Measurements from ENCODE around the gene MAP3K1.
A peak's percentile ranks its signal among the peaks of the same experiment; 100 is the strongest.

Gene MAP3K1

DNA sequence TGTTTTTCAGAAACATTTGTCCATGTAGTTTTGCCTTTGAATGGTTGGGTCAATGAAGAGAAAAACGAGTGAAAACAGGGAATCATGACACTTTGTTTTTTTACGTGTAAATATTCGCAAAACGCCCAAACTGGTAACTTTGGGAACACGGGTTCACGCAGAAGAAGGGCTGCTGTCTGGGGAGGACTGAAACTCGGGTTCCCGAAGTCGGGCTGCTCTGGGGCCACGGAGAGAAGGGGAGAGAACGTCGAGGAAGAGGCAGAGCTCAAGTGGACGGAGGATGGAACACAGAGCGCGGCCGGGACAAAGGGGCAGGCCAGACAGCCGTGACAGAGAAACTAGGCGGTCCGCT lies 93.6 kb downstream of the MAP3K1 start:
- Mint-ChIP-seq H3K27me3 (ENCODE audit: low read depth) (peaks cover 3% of the 10 kb centered on the region), H3K9me3 (peaks cover 8% of the 10 kb centered on the region), H3K4me3 (peak overlapping the region; percentile 86 to 95 (median 93)), H3K36me3 (ENCODE audit: low read depth) (peaks cover 8% of the 10 kb centered on the region), H3K4me1 (peaks cover 17% of the 10 kb centered on the region), H3K27ac (peak overlapping the region; percentile 93 to 97 (median 97))
- TF ChIP-seq, protein P1, sequence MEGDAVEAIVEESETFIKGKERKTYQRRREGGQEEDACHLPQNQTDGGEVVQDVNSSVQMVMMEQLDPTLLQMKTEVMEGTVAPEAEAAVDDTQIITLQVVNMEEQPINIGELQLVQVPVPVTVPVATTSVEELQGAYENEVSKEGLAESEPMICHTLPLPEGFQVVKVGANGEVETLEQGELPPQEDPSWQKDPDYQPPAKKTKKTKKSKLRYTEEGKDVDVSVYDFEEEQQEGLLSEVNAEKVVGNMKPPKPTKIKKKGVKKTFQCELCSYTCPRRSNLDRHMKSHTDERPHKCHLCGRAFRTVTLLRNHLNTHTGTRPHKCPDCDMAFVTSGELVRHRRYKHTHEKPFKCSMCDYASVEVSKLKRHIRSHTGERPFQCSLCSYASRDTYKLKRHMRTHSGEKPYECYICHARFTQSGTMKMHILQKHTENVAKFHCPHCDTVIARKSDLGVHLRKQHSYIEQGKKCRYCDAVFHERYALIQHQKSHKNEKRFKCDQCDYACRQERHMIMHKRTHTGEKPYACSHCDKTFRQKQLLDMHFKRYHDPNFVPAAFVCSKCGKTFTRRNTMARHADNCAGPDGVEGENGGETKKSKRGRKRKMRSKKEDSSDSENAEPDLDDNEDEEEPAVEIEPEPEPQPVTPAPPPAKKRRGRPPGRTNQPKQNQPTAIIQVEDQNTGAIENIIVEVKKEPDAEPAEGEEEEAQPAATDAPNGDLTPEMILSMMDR (IDR thresholded peaks at IDR 0.05; ENCODE audit: unreplicated experiment in 3 of 3) = no peak

GRCh38 chr5:56909294-56910209 lies 94.2 kb downstream of the MAP3K1 start, which contains the start of gene SETD9:
Gene SETD9 (plus strand): TSS chr5:56909596. CDS start chr5:56909646, 50 bp downstream.
- peak within 1 kb of the TSS; percentile 93 to 97 (median 97) for H3K27ac Mint-ChIP-seq
- H3K4me3 Mint-ChIP-seq = peak within 1 kb of the TSS; percentile 86 to 95 (median 93)
- peaks cover 8% of the 10 kb centered on the region for H3K9me3 Mint-ChIP-seq
- H3K4me1 Mint-ChIP-seq = peaks cover 17% of the 10 kb centered on the region
- TF ChIP-seq, protein P1 (IDR thresholded peaks at IDR 0.05; ENCODE audit: unreplicated experiment in 3 of 3) = no peak
- H3K36me3 Mint-ChIP-seq (ENCODE audit: low read depth) = peaks cover 9% of the 10 kb centered on the region
- peaks cover 3% of the 10 kb centered on the region for H3K27me3 Mint-ChIP-seq (ENCODE audit: low read depth)

- peak overlapping the region; percentile 93 to 97 (median 97) for H3K27ac Mint-ChIP-seq
- H3K4me1 Mint-ChIP-seq = peaks cover 17% of the 10 kb centered on the region
- H3K27me3 Mint-ChIP-seq (ENCODE audit: low read depth) = peaks cover 3% of the 10 kb centered on the region
- H3K4me3 Mint-ChIP-seq = peak overlapping the region; percentile 86 to 95 (median 93)
- peaks cover 9% of the 10 kb centered on the region for H3K36me3 Mint-ChIP-seq (ENCODE audit: low read depth)
- peaks cover 8% of the 10 kb centered on the region for H3K9me3 Mint-ChIP-seq
- TF ChIP-seq, protein P1 (IDR thresholded peaks at IDR 0.05; ENCODE audit: unreplicated experiment in 3 of 3) = no peak
Observed at GRCh38 chr5:56910210-56910965, 95.0 kb downstream of the MAP3K1 start.

- Mint-ChIP-seq H3K36me3 (ENCODE audit: low read depth) (peaks cover 21% of the 10 kb centered on the region), H3K4me1 (peaks cover 14% of the 10 kb centered on the region), H3K27ac (no peak overlapping the region), H3K27me3 (ENCODE audit: low read depth) (peaks cover 3% of the 10 kb centered on the region), H3K4me3 (peak overlapping the region in 1 of 3 experiments; percentile 15), H3K9me3 (no peaks in the 10 kb centered on the region)
- TF ChIP-seq, protein P1 (IDR thresholded peaks at IDR 0.05; ENCODE audit: unreplicated experiment in 3 of 3) = no peak
Observed at GRCh38 chr5:56913766-56914165, 98.4 kb downstream of the MAP3K1 start.

GRCh38 chr5:56914678-56915077 lies 99.3 kb downstream of the MAP3K1 start:
- H3K36me3 Mint-ChIP-seq (ENCODE audit: low read depth) = peaks cover 22% of the 10 kb centered on the region
- H3K27ac Mint-ChIP-seq = no peak overlapping the region
- H3K27me3 Mint-ChIP-seq (ENCODE audit: low read depth) = peaks cover 3% of the 10 kb centered on the region
- H3K4me3 Mint-ChIP-seq = no peak overlapping the region
- no peaks in the 10 kb centered on the region for H3K9me3 Mint-ChIP-seq
- H3K4me1 Mint-ChIP-seq = peaks cover 13% of the 10 kb centered on the region
- TF ChIP-seq, protein P1 (IDR thresholded peaks at IDR 0.05; ENCODE audit: unreplicated experiment in 3 of 3) = no peak
